ENCODE results near the gene SMYD3. TPM values are rescaled to one million over a fixed set of nuclear protein-coding genes. Genes with fewer than 3 reads are reported as not detected.
A peak's percentile ranks its signal among the peaks of the same experiment; 100 is the strongest.

The SMYD3 gene
- total RNA-seq, 1 donor from 2014 or later = 8.2 TPM

GRCh38 chr1:245871915-245872314, 635.2 kb downstream of the SMYD3 start:
- no peak for DNase-seq
- intact Hi-C loops (cut with micrococcal nuclease) = no loop called here
- ATAC-seq = no peak

DNA sequence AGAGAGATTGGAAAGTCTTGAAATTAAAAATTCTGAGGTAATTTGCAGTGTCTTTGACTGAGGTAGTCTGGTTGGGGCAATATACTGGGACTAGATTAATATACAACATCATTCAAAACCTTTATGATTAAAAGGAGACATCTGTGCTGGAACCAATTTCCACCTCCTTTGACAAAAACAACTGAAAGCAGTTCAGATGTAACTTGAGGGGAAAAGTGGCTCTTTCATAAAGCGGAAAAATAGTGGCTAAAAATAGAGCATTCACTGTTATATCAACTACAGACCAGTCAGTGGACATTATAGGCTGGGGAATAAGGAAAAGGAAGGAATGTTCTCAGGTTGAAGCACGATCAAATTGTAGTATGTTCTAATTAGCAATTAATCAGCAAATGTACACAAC, 635.9 kb downstream of the SMYD3 start:
- intact Hi-C loops (cut with micrococcal nuclease) = no loop called here
- ATAC-seq = no peak
- no peak for DNase-seq

DNA sequence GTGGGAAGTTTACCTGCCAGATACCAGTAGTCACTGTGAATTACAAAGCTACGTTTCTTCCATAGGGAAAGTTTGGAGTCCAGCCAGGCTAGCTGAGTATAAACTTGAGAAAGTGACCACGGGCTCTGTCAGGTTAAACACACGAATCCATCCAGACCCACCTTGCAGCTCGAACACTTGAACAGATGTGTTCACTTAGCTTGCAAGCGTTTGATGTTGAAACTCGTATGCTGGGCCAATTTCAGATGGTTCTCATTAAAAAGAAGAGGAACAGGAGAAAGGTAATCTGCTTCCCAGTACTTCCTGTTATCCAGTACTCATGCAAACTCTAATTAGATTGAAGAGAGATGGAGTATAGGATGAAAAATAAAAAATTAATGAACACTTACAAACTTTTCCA, 636.4 kb downstream of the SMYD3 start:
- DNase-seq (no peak), ATAC-seq (no peak)
- intact Hi-C loops (cut with micrococcal nuclease) = no loop called here

- ATAC-seq (no peak), DNase-seq (no peak)
- intact Hi-C loops (cut with micrococcal nuclease) = no loop called here
These were observed 637.2 kb downstream of the SMYD3 start for GRCh38 chr1:245869847-245870246.

GRCh38 chr1:245867738-245868137, 639.3 kb downstream of the SMYD3 start:
- ATAC-seq = peak; percentile 70
- DNase-seq = peak; percentile 33
- intact Hi-C loops (cut with micrococcal nuclease) = no loop called here

DNA sequence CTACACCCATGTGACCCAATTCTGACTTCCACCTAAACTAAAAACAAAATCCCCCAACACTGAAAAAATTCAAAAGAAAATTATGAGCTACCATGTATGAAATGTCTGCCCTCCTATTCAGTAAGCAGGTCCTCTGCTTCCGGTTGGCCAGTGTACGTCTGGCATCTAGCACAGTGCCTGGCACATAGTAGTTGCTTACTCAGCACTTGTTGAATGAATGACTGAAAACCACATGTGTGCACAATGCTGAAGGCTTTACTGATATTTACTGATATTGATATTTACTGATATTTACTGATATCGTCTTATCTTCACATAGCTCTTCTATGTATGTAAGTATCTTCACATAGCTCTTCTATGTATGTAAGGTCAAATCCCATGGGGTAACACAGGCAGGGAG, 642.2 kb downstream of the SMYD3 start:
- intact Hi-C loops (cut with micrococcal nuclease) = no loop called here
- DNase-seq = no peak
- ATAC-seq = no peak

- intact Hi-C loops (cut with micrococcal nuclease) = no loop called here
- ATAC-seq (no peak), DNase-seq (no peak)
These were observed 643.4 kb downstream of the SMYD3 start for GRCh38 chr1:245863566-245864184.

DNA sequence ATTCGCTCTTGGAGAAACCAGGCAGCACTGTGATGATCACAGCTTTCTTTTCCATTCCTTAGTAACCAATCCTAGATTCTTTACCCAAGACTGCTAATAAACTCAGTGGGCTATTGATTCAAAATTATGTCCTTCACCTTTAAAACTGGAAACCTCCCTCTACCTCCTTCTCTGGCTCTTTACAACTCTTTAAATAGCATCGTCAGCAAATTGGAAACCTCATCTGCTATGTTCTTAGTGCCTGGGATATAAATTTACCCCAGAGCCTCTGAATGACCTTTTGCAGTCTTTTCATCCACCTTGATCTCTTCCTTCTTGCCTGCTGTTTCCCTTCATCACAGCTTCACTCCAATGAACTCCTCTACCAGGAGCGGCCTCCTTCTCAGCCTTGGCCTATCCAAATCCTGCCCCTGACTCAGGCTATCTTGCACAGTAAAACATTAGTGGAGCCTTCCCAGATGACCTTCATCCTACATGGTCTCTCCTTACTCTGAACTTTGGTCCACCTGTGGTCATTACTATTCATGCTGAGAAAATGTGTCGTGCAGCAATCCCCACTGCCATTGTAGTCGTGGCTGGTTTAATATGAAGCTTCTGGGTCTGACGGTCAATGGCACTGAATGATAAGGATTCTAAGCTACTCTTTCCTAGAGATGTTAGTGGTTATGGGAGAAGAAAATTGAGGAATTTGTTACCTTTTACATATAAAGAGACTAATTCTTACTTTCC, 644.1 kb downstream of the SMYD3 start:
- no peak for ATAC-seq
- no peak for DNase-seq
- intact Hi-C loops (cut with micrococcal nuclease) = no loop called here

GRCh38 chr1:245860657-245861544, 646.2 kb downstream of the SMYD3 start:
- DNase-seq (no peak), ATAC-seq (peak; percentile 47)
- intact Hi-C loops (cut with micrococcal nuclease) = no loop called here

DNA sequence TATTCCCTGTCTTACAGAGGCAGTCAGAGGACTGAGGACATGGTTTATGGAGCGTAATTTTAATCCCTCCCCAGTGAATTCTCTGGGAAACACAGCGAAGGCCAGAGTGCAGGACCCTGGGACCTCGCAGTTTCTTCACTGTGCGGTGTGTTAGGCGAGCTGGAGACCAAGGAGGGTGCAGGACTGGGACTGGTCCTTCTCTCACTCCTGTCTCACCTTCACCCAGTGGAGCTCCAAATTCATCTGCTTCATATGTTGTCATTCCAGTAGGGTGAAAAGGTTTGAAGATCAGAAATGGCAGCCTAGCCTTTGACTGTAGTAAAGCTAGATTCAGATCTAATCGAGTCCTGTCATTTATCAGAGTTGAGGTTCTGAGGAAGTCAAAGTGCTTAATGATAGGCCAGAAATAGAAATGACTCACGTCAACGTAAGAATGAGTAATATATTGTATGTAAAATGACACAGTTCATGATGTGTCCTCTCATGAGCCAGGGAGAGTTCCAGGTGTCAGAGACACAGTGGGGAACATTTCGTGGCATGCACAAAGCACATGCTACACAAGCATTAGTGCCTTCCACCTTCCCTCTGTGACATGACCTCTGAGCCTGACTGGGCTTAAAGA, 647.5 kb downstream of the SMYD3 start:
- DNase-seq (no peak), ATAC-seq (peak; percentile 41)
- intact Hi-C loops (cut with micrococcal nuclease) = no loop called here

GRCh38 chr1:245858722-245859492, 648.2 kb downstream of the SMYD3 start:
- intact Hi-C loops (cut with micrococcal nuclease) = no loop called here
- no peak for ATAC-seq
- no peak for DNase-seq

DNA sequence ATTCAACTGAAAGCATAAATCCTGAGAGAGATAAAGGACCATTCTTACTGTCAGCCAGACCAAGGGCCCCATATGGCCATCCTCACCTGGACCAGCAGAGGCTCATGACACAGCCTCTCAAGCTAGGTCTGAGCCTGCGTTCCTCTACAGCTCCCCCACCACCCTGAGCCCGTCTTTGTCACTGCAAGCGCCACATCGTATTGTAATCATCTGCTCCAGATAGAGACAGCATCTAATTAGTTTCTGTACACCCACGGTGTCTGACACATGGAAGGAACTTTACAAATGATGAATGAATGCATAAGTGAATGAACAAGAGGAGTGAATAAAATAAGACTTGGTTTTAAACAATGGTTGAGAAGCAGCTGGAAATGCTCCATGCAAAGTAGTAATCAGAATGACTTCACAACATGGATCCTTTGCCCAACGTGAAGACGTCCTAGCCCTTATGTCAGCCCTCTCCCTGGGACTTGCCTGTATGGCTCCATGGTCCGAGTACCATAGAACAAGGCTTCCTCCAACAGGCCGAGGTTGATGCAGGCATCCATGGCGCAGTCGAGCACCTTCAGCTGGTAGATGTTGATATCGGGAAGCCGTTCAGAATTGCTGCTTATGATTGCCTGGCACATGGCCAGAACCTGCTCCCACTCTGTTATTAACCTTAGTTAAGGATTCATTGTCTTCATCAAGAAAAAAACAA, 648.9 kb downstream of the SMYD3 start:
- no peak for DNase-seq
- no peak for ATAC-seq
- intact Hi-C loops (cut with micrococcal nuclease) = no loop called here

GRCh38 chr1:245856944-245857531, 650.0 kb downstream of the SMYD3 start:
- no peak for ATAC-seq
- intact Hi-C loops (cut with micrococcal nuclease) = no loop called here
- no peak for DNase-seq

- DNase-seq (no peak), ATAC-seq (no peak)
- intact Hi-C loops (cut with micrococcal nuclease) = no loop called here
These were observed 651.0 kb downstream of the SMYD3 start for GRCh38 chr1:245855846-245856730.

DNA sequence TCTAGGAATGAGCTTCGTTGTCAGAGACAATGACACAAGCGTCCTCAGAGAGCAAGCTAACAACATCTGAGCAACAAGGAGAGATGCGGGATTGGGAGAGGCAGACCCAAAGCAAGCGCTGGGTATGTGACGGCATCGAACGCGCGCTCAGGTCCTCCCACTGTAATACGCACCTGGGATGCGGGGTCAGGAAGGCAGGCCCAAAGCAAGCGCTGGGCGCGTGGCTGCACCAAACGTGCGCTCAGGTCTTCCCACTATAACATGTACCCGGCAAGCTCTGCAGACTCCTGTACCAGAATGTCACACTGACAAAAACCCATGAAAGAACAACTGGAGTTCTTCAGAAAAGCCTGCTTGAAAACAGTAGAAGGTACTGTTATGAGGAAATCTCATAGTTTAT, 653.8 kb downstream of the SMYD3 start:
- intact Hi-C loops (cut with micrococcal nuclease) = no loop called here
- DNase-seq (no peak), ATAC-seq (no peak)

DNA sequence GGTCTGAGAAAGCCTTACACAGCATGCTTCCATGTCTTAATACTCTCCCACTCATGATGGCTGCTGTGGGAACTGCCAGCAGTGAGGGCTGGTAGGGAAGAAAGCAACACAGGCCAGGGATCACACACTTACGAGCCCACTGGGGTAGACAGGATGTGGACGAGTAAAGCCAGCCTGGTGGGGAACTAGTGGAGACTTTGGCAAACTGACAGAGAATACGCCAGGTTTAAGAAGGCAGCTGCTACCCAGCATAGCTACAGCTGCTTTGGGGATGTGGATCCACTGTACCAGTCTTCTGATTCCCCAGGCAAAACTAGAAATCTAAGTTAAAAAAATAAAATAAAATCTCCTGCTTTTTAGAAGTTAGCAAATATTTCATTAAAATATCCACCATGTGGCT, 664.0 kb downstream of the SMYD3 start:
- DNase-seq (no peak), ATAC-seq (no peak)
- intact Hi-C loops (cut with micrococcal nuclease) = no loop called here

GRCh38 chr1:245842106-245842505, 665.0 kb downstream of the SMYD3 start:
- no peak for ATAC-seq
- no peak for DNase-seq
- intact Hi-C loops (cut with micrococcal nuclease) = no loop called here

Data from left ventricle myocardium superior (tissue), 1 donor.